ENCODE measurements around the gene KIF16B.

DNA sequence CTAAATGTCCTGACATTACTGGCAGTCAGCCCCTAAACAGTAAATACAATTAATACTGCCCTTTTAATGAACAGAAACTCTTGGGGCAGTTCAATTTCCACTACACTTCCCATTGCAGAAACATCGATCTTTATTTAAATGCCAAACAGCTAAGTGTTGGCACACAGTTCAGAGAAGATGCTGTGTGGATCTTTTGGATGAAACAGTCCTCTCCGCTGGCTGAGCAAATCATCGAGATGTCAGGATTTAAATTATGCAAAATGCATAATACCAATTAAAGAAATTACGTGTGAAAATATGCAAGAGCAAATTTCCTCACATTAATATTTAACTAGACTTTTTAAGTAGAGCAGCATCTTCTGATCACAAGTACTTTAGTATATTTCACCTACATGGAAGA is 132.6 kb downstream of the KIF16B start:
- no peak for TF ChIP-seq CTCF (IDR thresholded peaks at IDR 0.05; ENCODE audit: control extremely low read depth in 1 of 3, insufficient read depth in 1 of 3, low read depth in 1 of 3, low read length in 3 of 3)
- no peak for TF ChIP-seq EZH2 (IDR thresholded peaks at IDR 0.05; ENCODE audit: low read depth, low read length, severe bottlenecking)
- TF ChIP-seq GTF2F1 (IDR thresholded peaks at IDR 0.05; ENCODE audit: borderline replicate concordance, low read depth, low read length) = no peak

All from H1 (cell line).